HT1080 (cell line): Measurements from ENCODE around the gene ELF2. TPM values are rescaled to one million over a fixed set of nuclear protein-coding genes. Genes with fewer than 3 reads are reported as not detected.
"Not testable (repeated sequence)": the region's sequence is repeated elsewhere in the genome, so short reads cannot be mapped to it uniquely, and the experiment has no call there.

Experiments used
- DNase-seq: peaks from one replicate; pipeline ENCODE4 v3.0.0-alpha.2; 2015; ENCODE audit warnings: low read depth
- total RNA-seq: library from RNA; depleted of rRNA; stranded (reverse); fragments of >200 nt; shearing (Covaris generic); gene quantifications from 2 replicates; pipeline ENCODE4 v1.2.3, GENCODE V29; 2014

The ELF2 gene
- total RNA-seq, 1 experiment from 2014 or later = 26.3 TPM

GRCh38 chr4:139188648-139189416 is 11.8 kb upstream of the ELF2 start:
- DNase-seq = peak; percentile 24

DNA sequence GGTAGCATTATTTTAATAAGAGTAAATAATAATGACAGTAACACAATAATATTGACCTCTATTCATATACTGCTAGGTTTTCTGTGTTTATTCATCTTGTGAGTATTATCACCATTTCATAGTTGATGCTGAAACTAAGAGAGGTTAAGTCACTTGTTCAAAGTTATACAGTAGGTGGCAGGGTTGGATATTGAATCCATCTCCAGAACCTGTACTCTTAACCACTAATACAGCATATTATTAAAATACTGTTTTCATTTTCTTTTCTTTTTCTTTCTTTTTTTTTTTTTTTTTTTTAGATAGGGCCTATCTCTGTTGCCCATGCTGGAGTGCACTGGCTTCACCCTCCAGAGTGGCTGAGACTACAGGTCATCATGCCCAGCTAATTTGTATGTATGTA is 7.1 kb upstream of the ELF2 start:
- peak; percentile 15 for DNase-seq

DNA sequence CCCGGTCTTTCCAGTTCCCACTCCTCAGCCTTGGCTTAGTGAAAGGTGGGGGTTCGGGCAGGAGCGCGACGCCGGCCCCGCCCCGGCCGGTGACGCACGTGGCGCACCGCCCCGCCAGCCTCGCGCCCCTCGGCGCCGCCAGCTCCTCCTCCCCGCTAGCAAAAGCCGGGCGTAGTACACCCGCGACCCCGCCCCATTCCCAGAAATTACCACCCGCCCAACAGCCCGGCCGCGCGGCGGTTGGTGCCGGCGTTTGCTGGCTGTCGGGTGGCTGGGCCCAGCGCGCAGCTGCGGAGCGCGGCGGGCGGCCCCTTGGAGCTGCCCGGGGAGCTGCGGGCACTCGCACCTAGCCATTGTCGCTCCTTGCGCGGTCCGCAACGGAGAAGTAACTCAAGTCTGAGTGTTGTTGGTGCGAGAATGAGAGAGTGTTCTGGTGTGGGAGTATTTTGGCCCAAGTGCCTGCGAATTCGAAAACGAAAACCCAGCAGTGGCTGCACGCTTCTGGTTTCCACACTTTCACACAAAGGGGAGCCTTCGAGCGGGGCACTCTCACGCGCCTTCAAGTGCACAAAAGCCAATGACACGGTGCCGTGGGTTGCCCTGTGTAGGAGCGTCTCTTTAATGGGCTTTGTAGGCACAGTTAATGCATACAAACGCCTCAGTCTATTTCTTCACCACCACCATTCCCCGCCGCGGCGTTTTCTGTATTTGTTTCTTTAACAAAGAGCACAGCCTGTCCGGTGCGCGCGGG is 1.0 kb upstream of the ELF2 start:
- DNase-seq = peak; percentile 95

DNA sequence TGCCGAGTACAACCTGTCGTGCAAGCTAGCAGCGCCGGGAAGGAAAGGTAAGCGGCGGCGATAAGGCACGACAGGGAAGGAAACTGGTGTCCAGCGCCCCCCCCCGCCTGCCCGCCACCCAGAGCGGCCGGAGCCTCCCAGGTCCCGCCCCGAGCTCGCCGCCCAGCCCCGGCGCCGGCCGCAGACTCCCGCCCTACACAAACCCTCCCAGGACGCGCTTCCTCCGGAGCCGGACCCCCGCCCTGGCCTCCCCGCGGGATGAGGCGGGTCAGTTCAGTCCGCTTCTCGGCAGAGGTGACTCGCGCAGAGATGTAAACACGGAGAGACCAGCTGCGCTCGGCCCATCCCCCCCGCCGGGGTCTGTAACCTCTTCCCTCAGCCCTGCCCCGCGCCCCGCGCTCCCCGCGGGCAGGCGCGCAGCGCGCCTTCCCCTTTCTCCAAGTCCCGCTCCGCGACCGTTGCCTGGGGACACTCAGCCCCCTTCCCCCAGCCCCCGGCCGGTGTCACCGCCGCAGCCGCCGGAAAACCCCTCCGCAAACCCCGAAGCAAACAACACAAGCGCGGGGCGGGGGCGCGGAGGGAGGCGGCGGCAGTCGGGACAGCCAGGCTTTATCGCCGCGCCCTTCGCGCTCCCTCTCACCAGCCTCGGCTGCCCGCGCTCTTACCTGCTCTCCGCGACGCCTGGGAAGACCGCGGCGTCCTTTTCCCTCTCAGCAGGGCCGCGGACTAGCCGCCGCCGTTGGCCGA is 543 bp downstream of the ELF2 start:
- peak; percentile 70 for DNase-seq

DNA sequence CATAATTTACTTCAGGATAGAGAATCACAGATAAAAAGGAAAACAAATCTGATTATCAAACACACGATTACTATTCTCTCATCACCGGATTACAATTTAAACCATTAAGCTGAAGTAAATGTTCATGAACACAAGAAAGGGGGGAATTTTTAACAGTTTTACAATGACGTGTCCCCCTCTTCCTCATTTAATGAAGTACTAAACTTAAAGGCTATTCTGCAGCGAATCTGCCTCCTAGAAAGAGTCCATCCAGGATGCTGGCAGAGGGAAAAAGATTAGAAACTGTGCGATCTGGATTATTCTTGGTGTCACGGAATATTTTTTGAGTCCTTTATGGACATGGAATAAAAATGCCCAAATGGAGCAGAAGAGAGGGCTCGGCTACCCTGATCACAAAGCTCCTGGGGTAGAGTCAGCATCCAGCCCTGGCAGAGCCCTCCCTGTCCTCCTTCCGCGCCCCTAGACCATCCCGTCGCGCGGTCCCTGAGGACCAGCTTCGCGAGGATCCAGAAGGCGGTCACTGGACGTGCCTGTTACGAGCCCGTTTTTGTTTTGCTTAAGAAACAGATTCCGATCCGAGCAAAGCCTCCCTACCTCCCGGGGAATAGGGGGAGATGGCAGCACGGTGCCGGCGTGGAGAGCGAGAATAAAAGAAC is 1.2 kb downstream of the ELF2 start:
- DNase-seq = no peak

DNA sequence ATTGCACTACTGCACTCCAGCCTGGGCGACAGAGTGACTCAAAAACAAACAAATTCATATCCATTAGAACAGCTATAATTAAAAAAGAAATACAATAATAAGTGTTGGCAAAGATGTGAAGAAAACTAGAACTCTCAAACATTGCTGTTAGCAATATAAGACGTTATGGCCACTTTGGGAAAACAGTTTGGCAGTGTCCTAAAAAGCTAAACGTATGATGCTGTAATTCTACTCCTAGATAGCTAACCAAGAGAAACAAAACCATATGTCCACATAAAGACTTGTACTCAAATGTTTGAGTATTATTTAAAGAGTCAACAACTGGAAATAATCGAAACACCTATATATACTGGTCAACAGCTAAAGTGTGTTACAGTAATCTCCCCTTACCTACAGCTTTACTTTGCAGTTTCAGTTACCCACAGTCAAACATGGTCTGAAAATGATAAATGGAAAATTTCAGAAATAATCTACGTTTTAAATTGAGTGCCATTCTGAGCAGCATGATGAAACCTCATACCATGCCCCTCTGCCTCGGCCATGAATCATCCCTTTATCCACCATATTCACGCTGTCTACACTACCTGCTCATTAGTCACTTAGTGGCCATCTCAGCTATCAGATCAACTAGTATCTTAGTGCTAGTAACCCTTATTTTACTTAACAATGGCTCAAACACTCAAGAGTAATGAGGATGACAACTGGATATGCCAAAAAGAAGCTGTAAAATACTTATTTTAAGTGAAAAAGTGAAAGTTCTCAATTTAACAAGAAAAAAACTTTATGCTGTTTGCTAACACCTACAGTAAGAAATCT is 4.9 kb downstream of the ELF2 start:
- peak; percentile 71 for DNase-seq

- DNase-seq = no peak
Observed at GRCh38 chr4:139170932-139171331, 6.1 kb downstream of the ELF2 start.

DNA sequence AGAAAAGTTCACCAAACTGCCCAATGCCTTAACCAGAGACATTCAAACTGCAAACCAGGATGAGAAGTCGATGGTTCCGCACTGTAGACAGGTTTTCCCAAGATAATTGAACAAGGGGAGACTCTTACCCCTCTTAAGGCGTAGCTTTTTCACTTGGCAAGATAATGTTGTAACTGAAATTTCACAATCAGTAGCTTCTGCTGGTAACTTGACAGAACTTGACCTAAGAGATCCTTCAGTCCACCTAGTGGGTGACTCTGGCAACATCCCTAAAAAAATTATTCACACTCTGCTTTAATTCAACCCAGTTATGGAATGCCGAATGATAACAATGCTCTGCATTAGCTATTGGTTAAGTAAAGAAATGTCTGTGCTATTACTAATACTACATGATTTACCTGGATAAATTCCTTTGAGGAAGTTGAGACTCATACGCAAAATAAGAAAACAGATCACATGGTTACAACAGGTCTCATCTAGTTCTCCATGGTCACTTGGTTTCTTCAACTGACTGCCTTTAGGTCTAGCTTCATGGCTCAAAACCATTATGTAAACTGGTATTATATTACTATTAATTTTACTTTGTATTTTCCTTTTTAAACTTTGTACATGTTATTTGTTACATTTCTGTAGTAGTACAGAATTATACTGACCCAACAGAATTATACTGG is 9.1 kb downstream of the ELF2 start:
- peak; percentile 37 for DNase-seq

GRCh38 chr4:139164731-139165130 is 12.3 kb downstream of the ELF2 start:
- no peak for DNase-seq

DNA sequence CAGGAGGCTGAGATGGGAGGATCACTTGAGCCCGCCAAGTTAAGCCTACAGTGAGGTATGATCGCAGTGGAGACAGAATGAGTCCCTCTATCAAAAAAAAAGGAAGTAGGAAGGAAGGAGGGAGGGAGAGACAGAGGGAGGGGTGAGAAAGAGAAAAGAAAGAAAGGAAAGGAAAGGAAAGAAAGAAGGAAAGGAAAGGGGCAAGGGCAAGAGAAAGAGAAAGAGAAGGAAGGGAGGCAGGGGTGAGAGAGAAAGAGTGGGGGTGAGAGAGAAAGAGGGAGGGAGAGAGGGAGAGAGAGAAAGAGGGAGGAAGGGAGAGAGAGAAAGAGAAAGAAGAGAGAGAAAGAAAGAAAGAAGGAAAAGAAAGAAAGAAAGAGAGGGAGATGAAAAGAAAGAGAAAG is 13.2 kb downstream of the ELF2 start:
- no peak for DNase-seq

- not testable (repeated sequence) for DNase-seq
Observed at GRCh38 chr4:139157977-139158376, 19.0 kb downstream of the ELF2 start.

GRCh38 chr4:139154952-139155557 is 22.0 kb downstream of the ELF2 start:
- no peak for DNase-seq

DNA sequence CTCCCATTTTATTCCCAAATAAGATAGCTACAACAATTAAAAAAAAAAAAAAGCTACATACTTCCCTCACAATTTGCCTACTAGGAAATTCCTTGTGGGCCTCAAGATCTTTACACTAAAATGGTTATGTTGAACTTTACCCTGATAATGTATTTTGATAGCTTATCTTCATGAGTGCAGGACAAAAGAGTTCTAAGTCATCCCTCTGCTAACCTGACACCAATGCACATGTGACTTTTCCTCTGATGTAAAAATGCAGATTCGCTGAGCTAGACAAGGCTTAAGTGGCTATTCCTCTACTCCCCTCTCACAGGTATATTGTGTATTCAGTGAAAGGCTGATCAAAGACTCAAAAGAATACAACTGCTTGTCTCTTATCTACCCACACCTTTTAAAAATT is 22.5 kb downstream of the ELF2 start:
- DNase-seq = no peak

- DNase-seq = no peak
Observed at GRCh38 chr4:139154134-139154421, 22.9 kb downstream of the ELF2 start.

- DNase-seq = no peak
Observed at GRCh38 chr4:139153411-139154133, 23.4 kb downstream of the ELF2 start.

GRCh38 chr4:139152249-139152648 is 24.8 kb downstream of the ELF2 start:
- no peak for DNase-seq

DNA sequence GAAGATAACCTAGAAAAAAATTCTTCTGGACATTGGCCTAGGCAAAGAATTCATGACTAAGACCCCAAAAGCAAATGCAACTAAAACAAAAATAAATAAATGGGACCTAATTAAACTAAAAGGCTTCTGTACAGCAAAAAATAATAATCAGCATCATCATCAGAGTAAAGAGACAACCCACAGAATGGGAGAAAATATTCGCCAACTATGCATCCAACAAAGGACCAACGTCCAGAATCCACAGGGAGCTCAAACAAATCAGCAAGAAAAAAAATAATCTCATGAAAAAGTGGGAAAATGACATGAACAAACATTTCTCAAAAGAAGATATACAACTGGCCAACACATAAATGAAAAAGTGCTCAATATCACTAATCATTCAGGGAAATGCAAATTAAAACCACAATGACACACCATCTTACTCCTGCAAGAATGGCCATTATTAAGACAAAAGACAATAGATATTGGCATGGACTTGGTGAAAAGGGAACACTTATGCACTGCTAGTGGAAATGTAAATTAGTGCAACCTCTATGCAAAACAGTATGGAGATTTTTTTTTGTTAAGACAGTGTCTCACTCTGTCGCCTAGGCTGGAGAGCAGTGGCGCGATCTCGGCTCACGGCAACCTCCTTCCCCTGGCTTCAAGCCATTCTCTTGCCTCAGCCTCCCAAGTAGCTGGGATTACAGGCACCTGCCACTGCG is 29.9 kb downstream of the ELF2 start:
- DNase-seq = no peak

DNA sequence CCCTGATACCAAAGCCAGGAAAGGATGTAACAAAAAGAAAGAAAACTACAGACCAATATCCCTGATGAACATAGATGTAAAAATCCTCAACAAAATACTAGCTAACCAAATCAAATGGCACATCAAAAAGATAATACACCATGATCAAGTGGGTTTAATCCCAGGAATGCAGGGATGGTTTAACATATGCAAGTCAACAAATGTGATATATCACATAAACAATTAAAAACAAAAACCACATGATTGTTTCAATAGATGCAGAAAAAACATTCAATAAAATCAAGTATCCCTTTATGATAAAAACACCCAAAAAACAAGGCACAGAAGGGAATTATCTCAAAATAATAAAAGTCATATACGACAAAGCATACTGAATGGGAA is 31.5 kb downstream of the ELF2 start:
- DNase-seq = no peak
